AG04450 (cell line): ENCODE measurements around the gene CDR2L. TPM values are rescaled to one million over a fixed set of nuclear protein-coding genes. Genes with fewer than 3 reads are reported as not detected.

Source experiments
- CTCF ChIA-PET: fragments of 300-600, 350-600 bp; formaldehyde crosslinking; extraction: SDS; loops from one replicate; lab custom pipeline; 2022; ENCODE audit warnings: antibody characterized with exemption, inconsistent platforms; lab: Charles Lee
- POLR2A ChIA-PET: fragments of 350-600 bp; formaldehyde crosslinking; extraction: SDS; loops from one replicate; lab custom pipeline; 2021; ENCODE audit warnings: antibody characterized with exemption, inconsistent platforms; lab: Yijun Ruan, JAX
- DNase-seq: peaks from one replicate; pipeline ENCODE4 v3.0.0-alpha.2; 2011; ENCODE audit warnings: low read depth, low spot score
- H3K27ac ChIP-seq: one replicate; pipeline ENCODE4 v1.5.1; 2012; ENCODE audit warnings: low read depth, low read length, control low read depth
- H3K27me3 ChIP-seq: one replicate; pipeline ENCODE4 v1.6.0; 2012; ENCODE audit warnings: low read length; ENCODE audit not compliant: control insufficient read depth, insufficient read depth
- H3K4me3 ChIP-seq: 2 replicates; pipeline ENCODE4 v1.5.1; 2011; ENCODE audit warnings: mild to moderate bottlenecking, low read depth, low read length, control low read depth
- H3K9me3 ChIP-seq: 2 replicates; pipeline ENCODE4 v1.5.1; 2012; ENCODE audit warnings: low read length; ENCODE audit not compliant: control insufficient read depth, insufficient read depth
- polyA plus RNA-seq: library from polyadenylated mRNA; depleted of rRNA; stranded (reverse); fragments of >200 nt; gene quantifications from 2 replicates; pipeline ENCODE4 v1.2.3, GENCODE V29; 2011
- TF ChIP-seq, protein P1 (sequence below): IDR thresholded peaks from 2 replicates; pipeline ENCODE4 v1.5.1; 2011; ENCODE audit warnings: low read depth, low read length, control low read depth, inconsistent platforms

Gene CDR2L
- polyA plus RNA-seq, 1 experiment = 8.4 TPM

DNA sequence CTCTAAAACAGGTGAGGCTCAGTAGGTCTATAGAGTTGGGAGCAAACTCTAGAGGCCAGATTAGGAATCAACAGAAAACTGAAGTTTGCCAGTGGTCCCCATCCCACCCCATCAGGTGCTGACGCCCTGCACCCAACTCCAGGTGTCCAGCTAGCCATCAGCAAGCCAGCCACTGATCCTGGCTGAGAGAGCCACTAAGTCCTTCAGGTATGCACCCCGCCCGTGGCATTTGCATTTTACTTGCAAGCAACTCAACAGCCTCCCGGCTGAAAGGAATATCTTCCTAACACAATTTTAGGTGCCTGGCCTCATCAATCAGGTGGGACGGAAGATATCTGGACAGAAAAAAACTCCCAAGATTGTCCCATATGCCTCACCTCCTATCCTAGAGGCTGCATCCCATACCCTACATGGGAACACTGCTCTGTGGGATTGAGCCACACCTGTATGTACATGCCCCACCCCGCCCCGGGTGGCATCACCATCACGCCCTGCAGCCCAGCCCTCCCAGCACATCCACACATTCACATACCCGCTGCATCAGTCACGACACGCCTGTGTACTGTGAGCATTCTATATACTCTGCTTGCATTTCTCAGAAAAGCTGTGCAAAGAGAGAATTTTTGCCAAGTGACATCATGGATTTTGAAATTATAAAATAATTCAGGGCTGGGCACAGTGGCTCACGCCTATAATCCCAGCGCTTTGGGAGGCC is 43.5 kb upstream of the CDR2L start:
- ChIA-PET CTCF (interaction anchor here (2.3 kb wide), 1 partner anchor 17 kb away, joined by 12 read pairs; no protein-coding TSS in a partner anchor), POLR2A (no interaction called here)
- H3K27me3 ChIP-seq = peaks cover 38% of the 10 kb centered on the region

DNA sequence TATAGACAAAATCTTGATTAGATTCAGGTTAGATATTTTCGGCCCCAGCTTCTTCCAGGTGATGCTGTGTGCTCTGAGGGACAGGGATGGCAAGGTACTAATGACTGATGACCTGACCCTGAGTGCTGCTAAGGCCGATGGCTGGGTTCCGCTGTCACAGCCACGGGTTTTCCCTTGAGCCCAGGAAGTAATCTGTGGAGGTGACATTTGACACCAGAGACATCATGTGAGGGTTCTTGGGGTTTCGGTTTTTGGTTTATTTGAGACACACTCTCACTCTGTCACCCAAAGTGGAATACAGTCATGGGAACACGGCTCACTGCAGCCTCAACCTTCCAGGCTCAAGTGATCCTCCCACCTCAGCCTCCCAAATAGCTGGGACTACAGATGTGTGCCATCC is 41.9 kb upstream of the CDR2L start:
- Histone ChIP-seq H3K27me3 (peaks cover 43% of the 10 kb centered on the region), H3K4me3 (no peak overlapping the region), H3K9me3 (no peaks in the 10 kb centered on the region; the same call in 1 of the 2 replicates), H3K27ac (no peak overlapping the region)
- ChIA-PET POLR2A (interaction anchor here (0.8 kb wide), 1 partner anchor 72 kb away, joined by 3 read pairs; no protein-coding TSS in a partner anchor), CTCF (interaction anchor here (0.7 to 2.3 kb wide), 3 partner anchors 10 to 16 kb away, joined by 3 to 12 read pairs (median 3); no protein-coding TSS in a partner anchor)
- DNase-seq = no peak
- TF ChIP-seq, protein P1, sequence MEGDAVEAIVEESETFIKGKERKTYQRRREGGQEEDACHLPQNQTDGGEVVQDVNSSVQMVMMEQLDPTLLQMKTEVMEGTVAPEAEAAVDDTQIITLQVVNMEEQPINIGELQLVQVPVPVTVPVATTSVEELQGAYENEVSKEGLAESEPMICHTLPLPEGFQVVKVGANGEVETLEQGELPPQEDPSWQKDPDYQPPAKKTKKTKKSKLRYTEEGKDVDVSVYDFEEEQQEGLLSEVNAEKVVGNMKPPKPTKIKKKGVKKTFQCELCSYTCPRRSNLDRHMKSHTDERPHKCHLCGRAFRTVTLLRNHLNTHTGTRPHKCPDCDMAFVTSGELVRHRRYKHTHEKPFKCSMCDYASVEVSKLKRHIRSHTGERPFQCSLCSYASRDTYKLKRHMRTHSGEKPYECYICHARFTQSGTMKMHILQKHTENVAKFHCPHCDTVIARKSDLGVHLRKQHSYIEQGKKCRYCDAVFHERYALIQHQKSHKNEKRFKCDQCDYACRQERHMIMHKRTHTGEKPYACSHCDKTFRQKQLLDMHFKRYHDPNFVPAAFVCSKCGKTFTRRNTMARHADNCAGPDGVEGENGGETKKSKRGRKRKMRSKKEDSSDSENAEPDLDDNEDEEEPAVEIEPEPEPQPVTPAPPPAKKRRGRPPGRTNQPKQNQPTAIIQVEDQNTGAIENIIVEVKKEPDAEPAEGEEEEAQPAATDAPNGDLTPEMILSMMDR = no peak

More for the DNA sequence above, 43.5 kb upstream of the CDR2L start:
- Histone ChIP-seq H3K27ac (no peak overlapping the region), H3K4me3 (no peak overlapping the region), H3K9me3 (no peaks in the 10 kb centered on the region; the same call in 1 of the 2 replicates)
- TF ChIP-seq, protein P1 = no peak
- no peak for DNase-seq

DNA sequence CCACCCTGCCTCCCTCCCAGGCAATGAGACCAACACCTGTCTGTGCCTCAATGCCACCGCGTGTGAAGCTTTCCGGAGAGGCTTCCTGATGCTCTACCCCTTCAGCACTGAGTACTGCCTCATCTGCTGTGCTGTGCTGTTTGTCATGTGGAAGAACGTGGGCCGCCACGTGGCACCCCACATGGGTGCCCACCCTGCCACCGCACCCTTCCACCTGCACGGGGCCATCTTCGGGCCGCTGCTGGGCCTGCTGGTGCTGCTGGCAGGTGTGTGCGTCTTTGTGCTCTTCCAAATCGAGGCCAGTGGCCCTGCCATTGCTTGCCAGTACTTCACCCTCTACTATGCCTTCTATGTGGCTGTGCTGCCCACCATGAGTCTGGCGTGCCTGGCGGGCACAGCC is 40.8 kb upstream of the CDR2L start:
- no peak overlapping the region for H3K27ac ChIP-seq
- POLR2A ChIA-PET = no interaction called here
- peaks cover 41% of the 10 kb centered on the region for H3K27me3 ChIP-seq
- no peak overlapping the region for H3K4me3 ChIP-seq
- no peaks in the 10 kb centered on the region; the same call in 1 of the 2 replicates for H3K9me3 ChIP-seq
- TF ChIP-seq, protein P1 = no peak
- no peak for DNase-seq
- CTCF ChIA-PET = interaction anchor here (2.3 kb wide), 1 partner anchor 14 kb away, joined by 12 read pairs; no protein-coding TSS in a partner anchor

DNA sequence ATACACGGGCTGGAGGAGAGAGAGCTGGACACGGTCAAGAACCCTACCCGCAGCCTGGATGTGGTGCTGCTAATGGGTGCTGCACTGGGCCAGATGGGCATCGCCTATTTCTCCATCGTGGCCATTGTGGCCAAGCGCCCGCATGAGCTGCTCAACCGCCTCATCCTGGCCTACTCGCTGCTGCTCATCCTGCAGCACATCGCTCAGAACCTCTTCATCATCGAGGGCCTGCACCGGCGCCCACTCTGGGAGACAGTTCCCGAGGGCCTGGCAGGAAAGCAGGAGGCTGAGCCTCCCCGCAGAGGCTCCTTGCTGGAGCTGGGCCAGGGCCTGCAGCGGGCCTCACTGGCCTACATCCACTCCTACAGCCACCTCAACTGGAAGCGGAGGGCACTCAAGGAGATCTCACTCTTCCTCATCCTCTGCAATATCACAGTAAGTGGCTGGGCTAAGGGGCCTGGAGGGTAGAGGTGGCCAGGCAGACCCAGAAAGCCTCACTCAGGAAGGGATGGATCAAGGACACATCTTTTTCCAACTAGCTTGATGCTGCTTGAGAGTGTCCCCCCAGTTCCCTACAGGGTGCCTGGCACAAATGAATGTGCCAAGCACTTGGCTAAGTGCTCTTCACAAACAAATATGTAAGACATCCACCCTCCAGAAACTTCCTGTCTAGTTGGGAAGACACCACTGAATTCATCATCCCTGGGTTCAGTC is 40.2 kb upstream of the CDR2L start:
- CTCF ChIA-PET = interaction anchor here (1.4 to 4.7 kb wide), 2 partner anchors 12 to 14 kb away, joined by 4 to 21 read pairs; no protein-coding TSS in a partner anchor
- Histone ChIP-seq H3K9me3 (no peaks in the 10 kb centered on the region; the same call in 1 of the 2 replicates), H3K4me3 (no peak overlapping the region), H3K27me3 (peaks cover 45% of the 10 kb centered on the region), H3K27ac (no peak overlapping the region)
- POLR2A ChIA-PET = no interaction called here
- no peak for DNase-seq
- TF ChIP-seq, protein P1 = no peak
